HG03135 (cell line): Measurements from ENCODE around the gene GMPPB.
"Not testable (repeated sequence)": the region's sequence is repeated elsewhere in the genome, so short reads cannot be mapped to it uniquely, and the experiment has no call there.

ENCODE experiments used
- ATAC-seq: cut with Tn5 transposase; IDR thresholded peaks from one replicate; pipeline ENCODE4 v1.9.1; 2021; ENCODE audit warnings: mild to moderate bottlenecking, moderate library complexity; ENCODE audit not compliant: unreplicated experiment

The GMPPB gene

GRCh38 chr3:49723628-49724551 lies at the start of gene GMPPB:
TSS of gene GMPPB (minus strand) at chr3:49723951. CDS start at chr3:49723726, 225 bp downstream.
- ATAC-seq, result peak; percentile 72

GRCh38 chr3:49772703-49773102 lies 49.0 kb upstream of the GMPPB start:
- ATAC-seq, result no peak

- ATAC-seq, result no peak
Observed at GRCh38 chr3:49771340-49771938, 47.7 kb upstream of the GMPPB start.

- ATAC-seq, result no peak
Observed at GRCh38 chr3:49769926-49770325, 46.2 kb upstream of the GMPPB start.

- no peak for ATAC-seq
Observed at GRCh38 chr3:49769286-49769915, 45.6 kb upstream of the GMPPB start.

GRCh38 chr3:49763981-49764380 lies 40.2 kb upstream of the GMPPB start:
- no peak for ATAC-seq

GRCh38 chr3:49761661-49762060 lies 37.9 kb upstream of the GMPPB start:
- ATAC-seq, result no peak

- no peak for ATAC-seq
Observed at GRCh38 chr3:49759226-49759625, 35.5 kb upstream of the GMPPB start.

GRCh38 chr3:49757197-49757596 lies 33.4 kb upstream of the GMPPB start:
- ATAC-seq, result no peak

- ATAC-seq, result no peak
Observed at GRCh38 chr3:49756036-49756435, 32.3 kb upstream of the GMPPB start.

GRCh38 chr3:49754536-49754935 lies 30.8 kb upstream of the GMPPB start:
- no peak for ATAC-seq

- ATAC-seq, result no peak
Observed at GRCh38 chr3:49751501-49751900, 27.8 kb upstream of the GMPPB start.

GRCh38 chr3:49750056-49750455 lies 26.3 kb upstream of the GMPPB start:
- no peak for ATAC-seq

GRCh38 chr3:49748874-49749273 lies 25.1 kb upstream of the GMPPB start:
- not testable (repeated sequence) for ATAC-seq

GRCh38 chr3:49747792-49748480 lies 24.2 kb upstream of the GMPPB start:
- no peak for ATAC-seq

- no peak for ATAC-seq
Observed at GRCh38 chr3:49745986-49746385, 22.2 kb upstream of the GMPPB start.

GRCh38 chr3:49740427-49740826 lies 16.7 kb upstream of the GMPPB start:
- no peak for ATAC-seq

GRCh38 chr3:49738067-49738713 lies 14.4 kb upstream of the GMPPB start:
- no peak for ATAC-seq

- ATAC-seq, result no peak
Observed at GRCh38 chr3:49734752-49735151, 11.0 kb upstream of the GMPPB start.

- no peak for ATAC-seq
Observed at GRCh38 chr3:49733551-49733950, 9.8 kb upstream of the GMPPB start.

GRCh38 chr3:49732597-49732996 lies 8.8 kb upstream of the GMPPB start:
- no peak for ATAC-seq
